Right lobe of liver (tissue), 6 donors: ENCODE measurements around the gene EPN1. TPM values are rescaled to one million over a fixed set of nuclear protein-coding genes. Genes with fewer than 3 reads are reported as not detected.

Experiments
- ATAC-seq, 4 donors: fragments of 200-7000 bp; cut with Tn5 transposase; one replicate each; pipeline ENCODE4 v1.9.1; 2020; ENCODE audit warnings: mild to moderate bottlenecking in 4 of 4, moderate library complexity in 4 of 4
- DNase-seq, 3 donors: peaks; one replicate each; pipeline ENCODE4 v3.0.0-alpha.2; 2020
- H3K27ac ChIP-seq, 3 donors: fragments of 200-600 bp; one replicate each; pipeline ENCODE4 v1.8.0; 2022
- H3K27me3 ChIP-seq, 2 donors: fragments of 200-600 bp; one replicate each; pipeline ENCODE4 v1.8.0; 2022
- H3K36me3 ChIP-seq, 4 donors: fragments of 200-600 bp; sonication (generic) in 1 of 4; one replicate each; pipeline versions ENCODE4 v1.5.1 to v1.8.0; 2017 to 2022; ENCODE audit warnings: control low read depth in 1 of 4
- H3K4me1 ChIP-seq, 4 donors: fragments of 200-600 bp; sonication (generic) in 1 of 4; one replicate each; pipeline versions ENCODE4 v1.5.1 to v1.8.0; 2017 to 2022; ENCODE audit warnings: control low read depth in 1 of 4
- H3K4me3 ChIP-seq, 3 donors: fragments of 200-600 bp; one replicate each; pipeline ENCODE4 v1.8.0; 2022
- H3K9me3 ChIP-seq, 4 donors: fragments of 200-600 bp; sonication (generic) in 1 of 4; one replicate each; pipeline versions ENCODE4 v1.5.1 to v1.8.0; 2017 to 2022; ENCODE audit warnings: control low read depth in 1 of 4
- POLR2A ChIP-seq: fragments of 450-650 bp; IDR thresholded peaks from one replicate; pipeline ENCODE4 v1.6.1; 2017; ENCODE audit warnings: antibody characterized with exemption, mild to moderate bottlenecking
- WGBS: methylation state at CpG from one replicate; pipeline ENCODE4 v1.1.6; 2018; ENCODE audit warnings: low coverage, low lambda C conversion rate; ENCODE audit not compliant: insufficient coverage; ENCODE audit errors: missing lambda C conversion rate; 5-methylcytosine and 5-hydroxymethylcytosine counted together
- intact Hi-C, 2 donors: fragments of 100-400 bp; cut with DNase I; formaldehyde crosslinking; loops; one replicate each; pipeline versions ENCODE4 v1.11.2 to v1.14.1; 2022
- total RNA-seq, 6 experiments: library from RNA; depleted of rRNA in 2 of 6; stranded (reverse); fragments of >200 nt in 2 of 6; fragmentation: NEBNext Ultra II Directional in 3 of 6; extraction: Animal tissue kit (Norgen Biotek cat#: 25700) in 3 of 6; gene quantifications; one replicate each; pipeline versions ENCODE4 v1.1.0 to v1.2.4, GENCODE V29; 2016 to 2023
- TF ChIP-seq, protein P1 (sequence below), 4 donors: fragments of 200-600 bp in 3 of 4; fragments of 450-650 bp in 1 of 4; IDR thresholded peaks; one replicate each; pipeline versions ENCODE4 v1.5.1 to v1.8.0; 2016 to 2022; ENCODE audit warnings: antibody characterized with exemption in 4 of 4, mild to moderate bottlenecking in 2 of 4
- donor health status: DM: no; HTN: yes; CAD: no.
- donor health status: DM: no; HTN: no; CAD: no.
- donor health status: DM: no; HTN: no; CAD: no.
- donor health status: DM: no; HTN: yes; CAD: no.
- donor health status: DM: no; HTN: yes; CAD: no.

The EPN1 gene
- total RNA-seq, 6 experiments from 2014 or later: 88.9 to 162 (median 107) TPM

DNA sequence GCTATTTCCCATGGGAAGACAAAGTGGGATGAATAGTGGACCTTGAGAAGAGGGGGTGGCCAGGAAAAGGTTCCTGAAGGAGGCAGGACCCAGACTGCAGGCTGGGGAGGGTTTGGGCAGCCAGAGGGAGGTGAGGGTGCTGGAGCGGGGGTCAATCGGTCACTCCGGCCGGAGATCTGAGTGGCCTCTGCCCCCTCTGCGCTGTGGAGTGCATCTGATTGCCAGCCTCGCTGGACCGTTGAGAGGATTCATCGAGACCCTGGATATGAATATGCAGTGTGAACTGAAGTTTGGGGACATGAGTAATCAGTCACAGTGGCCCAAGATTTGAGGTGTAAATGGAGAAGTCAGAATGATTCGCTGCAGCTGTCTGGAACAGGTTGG lies 39.7 kb upstream of the EPN1 start:
- H3K36me3 ChIP-seq: no peaks in the 10 kb centered on the region
- no peak for DNase-seq
- H3K4me1 ChIP-seq: peaks cover 0 to 37% (median 19%) of the 10 kb centered on the region in 4 donors
- H3K9me3 ChIP-seq: no peaks in the 10 kb centered on the region
- peak overlapping the region; percentile 90 to 92 (median 90) for H3K27ac ChIP-seq
- no peak for TF ChIP-seq POLR2A
- TF ChIP-seq, protein P1, sequence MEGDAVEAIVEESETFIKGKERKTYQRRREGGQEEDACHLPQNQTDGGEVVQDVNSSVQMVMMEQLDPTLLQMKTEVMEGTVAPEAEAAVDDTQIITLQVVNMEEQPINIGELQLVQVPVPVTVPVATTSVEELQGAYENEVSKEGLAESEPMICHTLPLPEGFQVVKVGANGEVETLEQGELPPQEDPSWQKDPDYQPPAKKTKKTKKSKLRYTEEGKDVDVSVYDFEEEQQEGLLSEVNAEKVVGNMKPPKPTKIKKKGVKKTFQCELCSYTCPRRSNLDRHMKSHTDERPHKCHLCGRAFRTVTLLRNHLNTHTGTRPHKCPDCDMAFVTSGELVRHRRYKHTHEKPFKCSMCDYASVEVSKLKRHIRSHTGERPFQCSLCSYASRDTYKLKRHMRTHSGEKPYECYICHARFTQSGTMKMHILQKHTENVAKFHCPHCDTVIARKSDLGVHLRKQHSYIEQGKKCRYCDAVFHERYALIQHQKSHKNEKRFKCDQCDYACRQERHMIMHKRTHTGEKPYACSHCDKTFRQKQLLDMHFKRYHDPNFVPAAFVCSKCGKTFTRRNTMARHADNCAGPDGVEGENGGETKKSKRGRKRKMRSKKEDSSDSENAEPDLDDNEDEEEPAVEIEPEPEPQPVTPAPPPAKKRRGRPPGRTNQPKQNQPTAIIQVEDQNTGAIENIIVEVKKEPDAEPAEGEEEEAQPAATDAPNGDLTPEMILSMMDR (IDR thresholded peaks at IDR 0.05): no peak
- intact Hi-C loops: loop anchor here in 1 of 2 donors (5.0 kb wide), 1 partner anchor 172 kb away; no protein-coding TSS in a partner anchor
- peak in 1 of 4 donors; percentile 8 for ATAC-seq
- H3K4me3 ChIP-seq: peak overlapping the region; percentile 79 to 97 (median 96)
- WGBS: 0% methylated on average over 7 of the region's 9 CpGs
- H3K27me3 ChIP-seq: no peaks in the 10 kb centered on the region

DNA sequence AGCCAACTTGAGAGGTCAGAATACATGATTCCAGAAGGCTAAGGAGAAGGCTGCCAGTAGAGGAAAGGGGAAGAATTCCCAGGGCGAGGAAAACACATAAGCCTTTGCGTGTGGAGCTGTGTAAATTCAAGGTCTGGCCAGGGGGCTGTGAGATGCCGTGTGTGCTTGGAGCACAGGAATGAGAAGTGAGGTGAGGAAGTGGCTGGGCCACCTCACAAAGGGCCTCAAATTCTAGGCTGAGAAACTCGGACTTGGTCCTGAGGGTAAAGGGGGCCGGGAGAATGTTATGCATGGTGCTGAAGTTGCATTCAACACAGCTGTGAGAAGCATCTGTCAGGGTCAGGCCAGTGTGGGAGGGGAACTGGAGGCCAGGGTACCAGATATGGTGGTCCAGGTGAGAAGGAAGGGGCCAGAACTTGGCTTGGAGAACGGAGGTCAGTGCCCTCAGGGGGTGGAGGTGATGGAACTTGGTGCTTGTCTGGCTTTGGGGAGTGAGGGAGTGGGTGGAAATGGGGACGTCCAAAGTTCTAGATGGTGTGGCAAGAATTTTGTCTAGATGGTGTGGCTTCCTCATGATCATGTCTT lies 39.1 kb upstream of the EPN1 start:
- Histone ChIP-seq H3K4me3 (peak overlapping the region; percentile 79 to 97 (median 96)), H3K27me3 (no peaks in the 10 kb centered on the region)

DNA sequence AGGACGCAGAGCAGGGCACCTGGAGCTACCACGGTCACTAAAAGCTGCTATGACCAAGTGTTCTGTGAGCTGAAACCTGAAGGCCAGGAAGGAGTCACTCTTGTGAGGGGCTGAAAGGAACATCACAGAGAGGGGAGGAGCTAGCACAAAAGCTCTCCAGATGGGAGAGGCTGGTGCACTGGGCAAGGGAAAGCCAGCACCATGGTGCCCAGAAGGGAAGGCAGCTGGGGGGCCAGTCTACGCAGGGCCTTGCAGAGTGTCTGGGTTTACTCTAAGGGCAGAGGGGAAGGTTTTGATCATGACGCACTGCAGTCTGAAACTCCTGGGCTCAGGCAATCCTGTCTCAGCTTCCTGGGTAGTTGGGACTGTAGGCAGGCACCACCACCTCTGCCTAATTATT lies 38.3 kb upstream of the EPN1 start:
- no peak for TF ChIP-seq POLR2A
- TF ChIP-seq, protein P1 (IDR thresholded peaks at IDR 0.05): no peak

More for the DNA sequence above, 39.1 kb upstream of the EPN1 start:
- Histone ChIP-seq H3K27ac (peak overlapping the region; percentile 90 to 92 (median 90)), H3K36me3 (no peaks in the 10 kb centered on the region), H3K9me3 (no peaks in the 10 kb centered on the region), H3K4me1 (peaks cover 0 to 39% (median 22%) of the 10 kb centered on the region in 4 donors)
- 29% methylated on average over 6 of the region's 7 CpGs for WGBS
- DNase-seq (no peak), ATAC-seq (no peak)
- intact Hi-C loops: loop anchor here in 1 of 2 donors (5.0 kb wide), 1 partner anchor 171 kb away; no protein-coding TSS in a partner anchor
- TF ChIP-seq, protein P1 (IDR thresholded peaks at IDR 0.05): no peak
- no peak for TF ChIP-seq POLR2A

DNA sequence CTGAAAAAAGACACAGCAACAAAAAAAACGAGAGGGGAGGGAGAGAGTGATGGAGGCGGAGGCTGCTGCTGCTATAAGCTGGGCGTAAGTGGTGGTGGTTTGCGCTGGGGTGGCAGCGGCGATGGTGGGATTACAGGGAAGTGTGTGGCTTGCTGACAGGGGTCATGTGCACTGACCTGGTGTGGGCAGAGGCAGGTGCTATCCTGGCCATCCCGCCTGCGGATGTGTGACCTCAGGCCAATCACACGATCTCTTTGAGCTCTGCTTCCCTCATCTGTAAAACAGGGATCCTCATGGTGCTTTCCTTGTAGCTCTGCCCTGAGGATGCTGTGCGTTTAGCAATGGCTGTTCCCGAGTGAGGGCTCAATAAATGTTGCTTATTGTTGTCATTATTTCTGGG lies 37.5 kb upstream of the EPN1 start:
- Histone ChIP-seq H3K27ac (no peak overlapping the region), H3K9me3 (no peaks in the 10 kb centered on the region), H3K36me3 (no peaks in the 10 kb centered on the region), H3K27me3 (no peaks in the 10 kb centered on the region), H3K4me1 (peaks cover 0 to 40% (median 20%) of the 10 kb centered on the region in 4 donors), H3K4me3 (no peak overlapping the region)
- intact Hi-C loops: loop anchor here in 1 of 2 donors (5.0 kb wide), 1 partner anchor 170 kb away; no protein-coding TSS in a partner anchor
- ATAC-seq (no peak), DNase-seq (peak in 1 of 3 donors; percentile 37)
- no peak for TF ChIP-seq POLR2A
- TF ChIP-seq, protein P1 (IDR thresholded peaks at IDR 0.05): no peak
- WGBS: 69% methylated on average over 6 of the region's 11 CpGs

More for the DNA sequence above, 38.3 kb upstream of the EPN1 start:
- Histone ChIP-seq H3K4me3 (no peak overlapping the region), H3K4me1 (peaks cover 0 to 38% (median 22%) of the 10 kb centered on the region in 4 donors), H3K27me3 (no peaks in the 10 kb centered on the region), H3K36me3 (no peaks in the 10 kb centered on the region), H3K9me3 (no peaks in the 10 kb centered on the region), H3K27ac (no peak overlapping the region)
- intact Hi-C loops: loop anchor here in 1 of 2 donors (5.0 kb wide), 1 partner anchor 171 kb away; no protein-coding TSS in a partner anchor
- 100% methylated on average over 1 of the region's 4 CpGs for WGBS
- DNase-seq: no peak
- no peak for ATAC-seq
